SK-N-SH treated with all-trans-retinoic acid at 6 μM for 48 hours (cell line): ENCODE results near the gene DCLK1.

ENCODE experiments used
- ARNTL ChIP-seq: fragments of 450-650 bp; formaldehyde crosslinking; IDR thresholded peaks from 2 replicates; pipeline ENCODE4 v1.5.0; 2020; ENCODE audit warnings: low read depth, mild to moderate bottlenecking, moderate library complexity, borderline replicate concordance
- CREB5 ChIP-seq: fragments of 250-450 bp; sonication (Bioruptor Pico); IDR thresholded peaks from 2 replicates; pipeline ENCODE4 v1.5.1; 2020; ENCODE audit warnings: low read depth, mild to moderate bottlenecking, moderate library complexity
- CSRNP3 ChIP-seq: fragments of 250-450 bp; sonication (Bioruptor Pico); IDR thresholded peaks from 2 replicates; pipeline ENCODE4 v1.5.1; 2021; ENCODE audit warnings: mild to moderate bottlenecking, moderate library complexity
- ESRRG ChIP-seq: fragments of 250-450 bp; sonication (Bioruptor Pico); IDR thresholded peaks from 2 replicates; pipeline ENCODE4 v1.6.1; 2021; ENCODE audit warnings: mild to moderate bottlenecking
- ISL1 ChIP-seq: fragments of 250-450 bp; sonication (Bioruptor Pico); IDR thresholded peaks from 2 replicates; pipeline ENCODE4 v2.1.2; 2022; ENCODE audit warnings: mild to moderate bottlenecking, moderate library complexity
- PATZ1 ChIP-seq: fragments of 250-450 bp; sonication (Bioruptor Pico); IDR thresholded peaks from 2 replicates; pipeline ENCODE4 v1.8.0; 2020; ENCODE audit warnings: mild to moderate bottlenecking, moderate library complexity, borderline replicate concordance
- POU6F1 ChIP-seq: fragments of 250-450 bp; sonication (Bioruptor Pico); IDR thresholded peaks from 2 replicates; pipeline ENCODE4 v1.8.0; 2021; ENCODE audit warnings: low read depth, mild to moderate bottlenecking, moderate library complexity, borderline replicate concordance
- RARB ChIP-seq: fragments of 250-450 bp; sonication (Bioruptor Pico); IDR thresholded peaks from 2 replicates; pipeline ENCODE4 v1.8.0; 2021; ENCODE audit warnings: mild to moderate bottlenecking, moderate library complexity
- TSHZ2 ChIP-seq: fragments of 250-450 bp; sonication (Bioruptor Pico); IDR thresholded peaks from 2 replicates; pipeline ENCODE4 v1.5.0; 2020; ENCODE audit warnings: mild to moderate bottlenecking, moderate library complexity
- ZFP3 ChIP-seq: fragments of 250-450 bp; sonication (Bioruptor Pico); IDR thresholded peaks from 2 replicates; pipeline ENCODE4 v1.5.0; 2020; ENCODE audit warnings: mild to moderate bottlenecking, moderate library complexity
- ZNF8 ChIP-seq: fragments of 450-650 bp; formaldehyde crosslinking; IDR thresholded peaks from 2 replicates; pipeline ENCODE4 v1.5.0; 2020; ENCODE audit warnings: mild to moderate bottlenecking, moderate library complexity

- no peak for TF ChIP-seq ZFP3
- TF ChIP-seq CREB5 (CRISPR knock-in tag) = no peak
- no peak for TF ChIP-seq TSHZ2 (CRISPR knock-in tag)
- TF ChIP-seq PATZ1 (CRISPR knock-in tag) = no peak
- TF ChIP-seq CSRNP3 (CRISPR knock-in tag) = no peak
- TF ChIP-seq ARNTL (CRISPR knock-in tag) = no peak
- no peak for TF ChIP-seq POU6F1 (CRISPR knock-in tag)
- no peak for TF ChIP-seq ZNF8 (CRISPR knock-in tag)
- TF ChIP-seq ESRRG (CRISPR knock-in tag) = no peak
- TF ChIP-seq ISL1 (CRISPR knock-in tag) = no peak
- TF ChIP-seq RARB (CRISPR knock-in tag) = no peak
These were observed 1.0 kb downstream of the DCLK1 start for GRCh38 chr13:36130193-36130551.
